H1 (cell line): ENCODE data around the gene ANXA6. TPM values are rescaled to one million over a fixed set of nuclear protein-coding genes. Genes with fewer than 3 reads are reported as not detected.

ENCODE experiments used
- CTBP2 ChIP-seq: IDR thresholded peaks from 2 replicates; pipeline ENCODE4 v1.7.0; 2011; ENCODE audit warnings: borderline replicate concordance, mild to moderate bottlenecking, moderate library complexity, mixed read lengths, low read length; ENCODE audit not compliant: insufficient read depth, insufficient read length
- NANOG ChIP-seq: IDR thresholded peaks from 2 replicates; pipeline ENCODE4 v1.6.1; 2011; ENCODE audit warnings: low read length, low read depth, mild to moderate bottlenecking, inconsistent platforms; ENCODE audit not compliant: insufficient read depth, poor library complexity, severe bottlenecking
- POLR2A ChIP-seq, 2 experiments: IDR thresholded peaks; 1 replicate in 1 of 2; 2 replicates in 1 of 2; pipeline ENCODE4 v1.6.1; 2011; ENCODE audit warnings: low read depth in 2 of 2, low read length in 2 of 2, mild to moderate bottlenecking in 2 of 2; ENCODE audit errors: control extremely low read depth in 1 of 2
- SRF ChIP-seq: IDR thresholded peaks from 2 replicates; pipeline ENCODE4 v1.6.1; 2011; ENCODE audit warnings: mild to moderate bottlenecking, low read depth, low read length, moderate library complexity
- polyA plus RNA-seq, 7 experiments: library from polyadenylated mRNA; depleted of rRNA in 3 of 7; stranded (reverse) in 5 of 7; unstranded in 2 of 7; fragments of >200 nt in 5 of 7; fragments of 200-250 nt in 2 of 7; gene quantifications; 1 replicate in 5 of 7; 2 replicates in 1 of 7; 4 replicates in 1 of 7; pipeline versions ENCODE4 v1.2.1 to v1.2.3, GENCODE V29; 2011 to 2013; ENCODE audit warnings: missing spikeins in 2 of 7, mixed read lengths in 2 of 7
- total RNA-seq: library from RNA; stranded (reverse); fragmentation: NEBNext Ultra II Directional; extraction: Animal tissue kit (Norgen Biotek cat#: 25700); gene quantifications from 2 replicates; pipeline ENCODE4 v1.2.1, GENCODE V29; 2021
- TF ChIP-seq, protein P1 (sequence below): IDR thresholded peaks from 2 replicates; pipeline ENCODE4 v1.6.1; 2012; ENCODE audit warnings: low read length, inconsistent platforms

Gene ANXA6
- total and polyA plus RNA-seq, 2 of the 8 experiments (the other 6 are each of a cell fraction or from before 2014, with no cell fraction given) = 61.3 to 78.6 TPM

DNA sequence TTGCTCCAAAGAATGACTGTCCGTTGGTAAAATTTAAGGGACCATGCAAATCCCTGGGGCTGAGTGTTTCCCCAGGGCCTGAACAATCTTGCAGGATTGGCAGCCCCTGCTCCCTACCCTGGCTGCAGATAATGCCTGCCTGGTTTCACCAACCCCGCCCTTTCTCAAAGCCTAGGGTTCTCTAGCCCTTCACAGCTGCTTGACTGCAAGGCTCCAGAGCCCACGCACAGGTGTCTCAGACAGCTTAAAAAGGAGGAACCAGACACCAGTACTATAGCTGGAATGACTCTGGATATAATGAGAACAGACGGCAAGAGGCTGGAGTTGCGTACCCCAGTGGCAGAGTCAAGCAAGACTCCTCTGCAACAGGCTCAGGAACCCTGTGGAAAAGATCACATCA is 51.5 kb downstream of the ANXA6 start (continued):
- TF ChIP-seq, protein P1, sequence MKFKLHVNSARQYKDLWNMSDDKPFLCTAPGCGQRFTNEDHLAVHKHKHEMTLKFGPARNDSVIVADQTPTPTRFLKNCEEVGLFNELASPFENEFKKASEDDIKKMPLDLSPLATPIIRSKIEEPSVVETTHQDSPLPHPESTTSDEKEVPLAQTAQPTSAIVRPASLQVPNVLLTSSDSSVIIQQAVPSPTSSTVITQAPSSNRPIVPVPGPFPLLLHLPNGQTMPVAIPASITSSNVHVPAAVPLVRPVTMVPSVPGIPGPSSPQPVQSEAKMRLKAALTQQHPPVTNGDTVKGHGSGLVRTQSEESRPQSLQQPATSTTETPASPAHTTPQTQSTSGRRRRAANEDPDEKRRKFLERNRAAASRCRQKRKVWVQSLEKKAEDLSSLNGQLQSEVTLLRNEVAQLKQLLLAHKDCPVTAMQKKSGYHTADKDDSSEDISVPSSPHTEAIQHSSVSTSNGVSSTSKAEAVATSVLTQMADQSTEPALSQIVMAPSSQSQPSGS = no peak
- no peak for TF ChIP-seq CTBP2
- no peak for TF ChIP-seq NANOG
- no peak for TF ChIP-seq POLR2A (IDR thresholded peaks at IDR 0.05; ENCODE audit: control extremely low read depth in 1 of 2, low read depth in 2 of 2, low read length in 2 of 2)
- no peak for TF ChIP-seq SRF
